Memory B cell (primary cell): Measurements from ENCODE around the gene GREB1.

Source experiments
- ATAC-seq: fragments of 150-1000 bp; cut with Tn5 transposase; 2 replicates; pipeline ENCODE4 v1.10.0; 2021; ENCODE audit warnings: low read depth, mild to moderate bottlenecking, moderate library complexity
- DNase-seq, 2 donors: peaks; one replicate each; pipeline ENCODE4 v3.0.0; 2022; ENCODE audit warnings: low spot score in 2 of 2
- H3K27ac Mint-ChIP-seq: one replicate; pipeline ENCODE4 v1.8.0; 2022; ENCODE audit warnings: mild to moderate bottlenecking, moderate library complexity, mixed read lengths
- H3K27me3 Mint-ChIP-seq: one replicate; pipeline ENCODE4 v1.8.0; 2022; ENCODE audit warnings: mixed read lengths
- H3K36me3 Mint-ChIP-seq: one replicate; pipeline ENCODE4 v1.8.0; 2022; ENCODE audit warnings: mild to moderate bottlenecking, mixed read lengths
- H3K4me1 Mint-ChIP-seq: one replicate; pipeline ENCODE4 v1.8.0; 2022; ENCODE audit warnings: mixed read lengths
- H3K4me3 Mint-ChIP-seq: one replicate; pipeline ENCODE4 v1.8.0; 2022; ENCODE audit warnings: mild to moderate bottlenecking, moderate library complexity, mixed read lengths
- H3K9me3 Mint-ChIP-seq: one replicate; pipeline ENCODE4 v1.8.0; 2022; ENCODE audit warnings: mixed read lengths

GREB1 gene

DNA sequence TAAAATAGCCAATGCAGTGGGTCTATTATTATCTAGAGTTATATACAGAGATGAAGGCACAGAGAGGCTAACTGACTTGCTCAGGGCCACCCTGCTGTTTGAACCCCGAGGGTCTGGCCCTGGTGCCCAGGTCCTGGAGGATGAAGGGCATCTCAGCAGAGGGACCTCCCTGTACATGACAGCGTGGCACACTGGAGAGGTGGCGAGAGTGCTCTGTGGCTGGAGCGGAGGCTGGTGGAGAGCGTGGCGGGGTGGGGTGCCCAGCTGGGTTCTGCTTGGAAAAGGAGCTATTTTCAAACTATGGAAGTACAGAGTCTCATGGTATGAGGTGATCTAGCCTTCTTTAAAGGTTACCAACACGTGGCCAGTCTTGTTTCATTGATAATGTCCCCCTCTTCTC is 35.8 kb downstream of the GREB1 start:
- H3K27ac Mint-ChIP-seq = no peak overlapping the region
- H3K9me3 Mint-ChIP-seq = no peaks in the 10 kb centered on the region
- peaks cover 8% of the 10 kb centered on the region for H3K27me3 Mint-ChIP-seq
- no peaks in the 10 kb centered on the region for H3K36me3 Mint-ChIP-seq
- no peak overlapping the region for H3K4me3 Mint-ChIP-seq
- ATAC-seq (no peak), DNase-seq (no peak)
- H3K4me1 Mint-ChIP-seq = no peaks in the 10 kb centered on the region

- H3K4me1 Mint-ChIP-seq = no peaks in the 10 kb centered on the region
Observed at GRCh38 chr2:11571170-11571569, 37.3 kb downstream of the GREB1 start.

DNA sequence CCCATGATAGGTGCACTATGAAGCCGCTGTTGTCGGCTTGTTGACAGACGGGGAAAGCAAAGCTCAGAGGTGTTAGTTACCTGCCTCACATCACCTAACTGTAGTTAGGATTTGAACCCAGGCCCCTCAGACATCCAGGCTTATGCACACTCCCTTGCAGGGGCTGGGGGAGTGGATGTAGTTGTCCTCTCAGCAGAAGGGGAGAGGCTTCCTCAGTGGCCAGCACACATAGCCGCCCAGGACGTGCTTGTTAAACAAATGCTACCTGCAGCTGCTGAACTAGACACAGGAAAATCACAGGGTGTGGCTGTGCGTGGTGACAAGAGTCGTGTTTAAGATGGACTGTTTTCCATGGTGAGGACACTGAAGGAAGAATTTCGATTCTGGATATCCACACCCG is 39.2 kb downstream of the GREB1 start:
- no peak for ATAC-seq
- no peaks in the 10 kb centered on the region for H3K4me1 Mint-ChIP-seq

More at GRCh38 chr2:11571170-11571569, 37.3 kb downstream of the GREB1 start:
- Mint-ChIP-seq H3K27me3 (peaks cover 8% of the 10 kb centered on the region), H3K4me3 (no peak overlapping the region), H3K27ac (no peak overlapping the region), H3K36me3 (no peaks in the 10 kb centered on the region), H3K9me3 (no peaks in the 10 kb centered on the region)
- no peak for DNase-seq
- ATAC-seq = no peak

GRCh38 chr2:11573418-11574175 is 39.8 kb downstream of the GREB1 start:
- Mint-ChIP-seq H3K4me1 (no peaks in the 10 kb centered on the region), H3K9me3 (no peaks in the 10 kb centered on the region), H3K36me3 (no peaks in the 10 kb centered on the region), H3K27ac (no peak overlapping the region), H3K4me3 (no peak overlapping the region), H3K27me3 (peaks cover 2% of the 10 kb centered on the region)
- DNase-seq = no peak
- no peak for ATAC-seq

More for the DNA sequence above, 39.2 kb downstream of the GREB1 start:
- no peaks in the 10 kb centered on the region for H3K36me3 Mint-ChIP-seq
- no peak overlapping the region for H3K27ac Mint-ChIP-seq
- no peaks in the 10 kb centered on the region for H3K9me3 Mint-ChIP-seq
- peaks cover 6% of the 10 kb centered on the region for H3K27me3 Mint-ChIP-seq
- H3K4me3 Mint-ChIP-seq = no peak overlapping the region
- no peak for DNase-seq

DNA sequence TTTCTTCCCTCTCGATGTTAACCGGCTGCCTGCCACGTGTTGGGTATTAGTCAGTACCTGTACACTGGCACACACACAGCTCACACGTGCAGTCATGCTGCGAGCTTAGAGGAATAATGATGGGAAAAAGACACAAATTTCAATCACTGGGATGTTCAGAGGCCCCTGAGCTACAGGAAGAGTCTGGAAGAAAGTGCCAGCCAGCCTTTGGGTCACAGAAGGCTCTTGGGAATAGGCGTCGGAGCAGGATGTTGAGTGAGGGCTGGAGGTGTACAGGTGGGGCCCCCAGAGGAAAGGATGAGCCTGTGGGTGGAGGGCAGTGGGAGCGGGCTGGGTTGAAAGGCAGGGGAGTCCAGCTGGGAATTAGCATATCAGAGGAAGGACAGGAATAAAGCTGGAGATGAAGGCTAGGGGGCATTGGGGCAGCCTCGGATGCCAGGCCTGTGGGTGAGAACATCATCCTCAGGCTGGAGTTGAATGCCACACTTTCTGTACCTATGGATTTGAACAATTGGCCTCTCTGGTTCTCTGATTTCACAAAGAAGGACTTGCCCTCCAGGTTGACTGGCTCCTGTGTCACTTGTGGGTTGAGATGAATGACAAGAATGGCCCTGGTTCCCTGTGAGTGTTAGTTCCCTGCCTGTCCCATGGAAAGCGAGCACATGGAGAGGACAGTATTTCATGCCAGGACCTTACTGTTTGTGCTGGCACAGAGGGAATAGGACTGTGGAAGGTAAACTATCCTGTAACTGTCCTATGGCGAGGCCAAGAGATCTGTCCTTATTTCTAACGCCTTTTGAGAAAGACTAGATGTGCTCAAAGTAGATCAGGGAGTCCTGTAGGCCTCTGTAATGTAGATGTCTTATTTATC is 40.6 kb downstream of the GREB1 start:
- no peak for ATAC-seq
- H3K27ac Mint-ChIP-seq = no peak overlapping the region

GRCh38 chr2:11576398-11576797 is 42.6 kb downstream of the GREB1 start:
- Mint-ChIP-seq H3K4me1 (no peaks in the 10 kb centered on the region), H3K36me3 (no peaks in the 10 kb centered on the region), H3K27ac (no peak overlapping the region), H3K4me3 (no peak overlapping the region), H3K9me3 (no peaks in the 10 kb centered on the region), H3K27me3 (peaks cover 5% of the 10 kb centered on the region)
- ATAC-seq (no peak), DNase-seq (no peak)

More for the DNA sequence above, 40.6 kb downstream of the GREB1 start:
- H3K4me3 Mint-ChIP-seq = no peak overlapping the region
- no peaks in the 10 kb centered on the region for H3K36me3 Mint-ChIP-seq
- peaks cover 4% of the 10 kb centered on the region for H3K27me3 Mint-ChIP-seq
- H3K4me1 Mint-ChIP-seq = no peaks in the 10 kb centered on the region
- no peak for DNase-seq
- H3K9me3 Mint-ChIP-seq = no peaks in the 10 kb centered on the region

- DNase-seq = no peak
- Mint-ChIP-seq H3K4me3 (no peak overlapping the region), H3K36me3 (no peaks in the 10 kb centered on the region), H3K9me3 (no peaks in the 10 kb centered on the region), H3K27ac (no peak overlapping the region), H3K4me1 (no peaks in the 10 kb centered on the region), H3K27me3 (peaks cover 5% of the 10 kb centered on the region)
- ATAC-seq = no peak
Observed at GRCh38 chr2:11577101-11577883, 43.4 kb downstream of the GREB1 start.

GRCh38 chr2:11578081-11578948 is 44.5 kb downstream of the GREB1 start:
- ATAC-seq = no peak
- DNase-seq = no peak
- H3K9me3 Mint-ChIP-seq = no peaks in the 10 kb centered on the region
- H3K27ac Mint-ChIP-seq = no peak overlapping the region
- H3K27me3 Mint-ChIP-seq = peaks cover 7% of the 10 kb centered on the region
- H3K4me1 Mint-ChIP-seq = no peaks in the 10 kb centered on the region
- H3K36me3 Mint-ChIP-seq = no peaks in the 10 kb centered on the region
- H3K4me3 Mint-ChIP-seq = no peak overlapping the region

DNA sequence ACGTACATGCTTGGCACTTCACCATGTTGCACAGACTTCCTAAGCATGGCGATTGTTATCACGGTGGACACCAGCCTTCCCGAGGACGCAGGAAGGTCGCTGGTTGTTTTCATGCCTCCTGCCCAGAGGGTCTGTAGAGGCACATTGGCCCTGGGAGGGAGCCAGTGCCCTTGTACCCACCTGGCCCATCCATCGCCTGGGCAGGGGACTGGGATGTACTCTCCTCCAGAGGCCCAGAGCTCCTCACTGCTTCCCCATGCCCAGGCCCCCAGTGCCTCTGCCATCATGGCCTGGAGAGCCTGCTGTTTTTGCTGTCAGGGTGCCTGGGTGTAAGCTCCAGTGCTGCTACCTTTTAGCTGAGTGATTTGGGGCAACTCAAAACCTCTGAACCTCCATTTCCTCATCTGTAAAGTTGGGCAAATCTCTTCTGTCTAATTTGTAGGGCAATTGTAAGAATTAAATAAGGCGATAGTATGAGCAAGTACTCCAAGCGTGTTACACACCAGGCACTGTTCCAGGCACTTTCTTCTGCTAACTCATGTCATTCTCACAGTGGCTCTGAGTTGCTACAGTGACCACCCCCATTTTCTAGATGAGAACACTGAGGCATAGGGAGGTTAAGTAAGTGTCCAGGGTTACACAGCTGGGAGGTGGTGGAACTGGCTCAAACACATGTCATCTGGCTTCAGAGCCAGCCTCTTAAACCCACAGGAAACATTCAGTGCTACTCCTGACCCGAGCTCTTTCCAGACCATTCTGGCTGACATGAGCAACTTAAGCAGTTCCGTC is 45.3 kb downstream of the GREB1 start:
- H3K36me3 Mint-ChIP-seq = no peaks in the 10 kb centered on the region
- H3K4me1 Mint-ChIP-seq = peaks cover 2% of the 10 kb centered on the region
- DNase-seq = no peak
- peaks cover 7% of the 10 kb centered on the region for H3K27me3 Mint-ChIP-seq
- no peaks in the 10 kb centered on the region for H3K9me3 Mint-ChIP-seq
- H3K27ac Mint-ChIP-seq = no peak overlapping the region
- H3K4me3 Mint-ChIP-seq = no peak overlapping the region
- no peak for ATAC-seq

DNA sequence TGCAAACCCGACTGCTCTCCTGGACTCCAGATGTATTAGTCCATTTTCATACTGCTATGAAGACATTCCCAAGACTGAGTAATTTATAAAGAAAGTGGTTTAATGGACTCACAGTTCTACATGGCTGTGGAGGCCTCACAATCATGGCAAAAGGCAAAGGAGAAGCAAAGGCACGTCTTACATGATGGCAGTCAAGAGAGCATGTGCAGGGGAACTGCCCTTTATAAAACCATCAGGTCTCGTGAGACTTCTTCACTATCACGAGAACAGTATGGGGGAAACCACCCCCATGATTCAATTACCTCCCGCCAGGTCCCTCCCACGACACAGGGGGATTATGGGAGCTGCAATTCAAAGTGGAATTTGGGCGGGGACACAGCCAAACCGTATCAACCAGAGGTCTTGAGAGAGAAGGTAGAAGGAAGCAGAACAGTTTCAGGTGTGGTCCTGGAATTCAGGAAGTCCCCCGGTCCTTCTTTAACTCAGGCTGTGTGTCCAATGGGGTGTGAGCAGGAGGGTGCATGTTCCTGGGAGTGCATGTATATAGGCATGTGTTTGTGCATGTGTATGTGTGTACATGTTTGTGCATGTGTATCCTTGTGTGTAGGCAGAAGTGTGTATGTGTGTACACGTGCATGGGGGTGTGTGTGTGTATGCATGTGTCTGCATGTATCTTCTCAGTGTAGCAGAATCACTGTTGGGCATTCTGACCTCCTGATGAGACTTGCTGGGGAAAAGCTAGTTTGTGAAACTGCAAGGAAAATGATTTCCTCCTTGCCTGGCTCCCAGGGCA is 46.2 kb downstream of the GREB1 start:
- ATAC-seq (no peak), DNase-seq (no peak)
- H3K27me3 Mint-ChIP-seq = peaks cover 7% of the 10 kb centered on the region
- H3K27ac Mint-ChIP-seq = no peak overlapping the region
- H3K36me3 Mint-ChIP-seq = no peaks in the 10 kb centered on the region
- peaks cover 3% of the 10 kb centered on the region for H3K4me1 Mint-ChIP-seq
- no peak overlapping the region for H3K4me3 Mint-ChIP-seq
- no peaks in the 10 kb centered on the region for H3K9me3 Mint-ChIP-seq

DNA sequence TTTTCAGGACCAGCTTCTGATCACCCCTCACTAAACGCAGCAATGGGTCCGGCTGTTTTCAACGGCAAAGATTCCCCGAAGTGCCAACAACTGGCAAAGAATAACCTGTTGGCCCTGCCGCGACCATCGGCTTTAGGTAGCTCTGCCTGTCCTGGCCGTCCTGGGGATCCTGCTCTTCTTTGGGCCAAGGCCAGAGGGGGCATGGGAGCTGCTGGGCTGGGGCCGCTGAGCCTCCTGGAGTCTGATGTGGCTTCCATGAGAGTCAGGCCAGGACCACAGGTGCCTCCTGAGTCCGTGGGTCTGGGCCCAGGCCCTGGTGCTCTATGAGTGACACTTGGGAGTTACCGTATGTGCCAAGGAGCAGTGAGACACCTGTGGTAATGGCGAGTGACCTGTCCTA is 46.9 kb downstream of the GREB1 start:
- no peaks in the 10 kb centered on the region for H3K9me3 Mint-ChIP-seq
- H3K27ac Mint-ChIP-seq = no peak overlapping the region
- H3K4me3 Mint-ChIP-seq = no peak overlapping the region
- peaks cover 13% of the 10 kb centered on the region for H3K27me3 Mint-ChIP-seq
- no peak for ATAC-seq
- no peak for DNase-seq
- H3K36me3 Mint-ChIP-seq = no peaks in the 10 kb centered on the region
- peaks cover 3% of the 10 kb centered on the region for H3K4me1 Mint-ChIP-seq

- ATAC-seq (no peak), DNase-seq (no peak)
- Mint-ChIP-seq H3K9me3 (no peaks in the 10 kb centered on the region), H3K36me3 (no peaks in the 10 kb centered on the region), H3K4me3 (no peak overlapping the region), H3K4me1 (peaks cover 3% of the 10 kb centered on the region), H3K27me3 (peaks cover 14% of the 10 kb centered on the region), H3K27ac (no peak overlapping the region)
Observed at GRCh38 chr2:11581124-11581796, 47.4 kb downstream of the GREB1 start.
